GM21381 (cell line): ENCODE measurements around the gene HSD17B12.

Experiments used
- ATAC-seq: cut with Tn5 transposase; IDR thresholded peaks from one replicate; pipeline ENCODE4 v1.9.1; 2021; ENCODE audit warnings: mild to moderate bottlenecking, moderate library complexity; ENCODE audit not compliant: unreplicated experiment

The HSD17B12 gene

DNA sequence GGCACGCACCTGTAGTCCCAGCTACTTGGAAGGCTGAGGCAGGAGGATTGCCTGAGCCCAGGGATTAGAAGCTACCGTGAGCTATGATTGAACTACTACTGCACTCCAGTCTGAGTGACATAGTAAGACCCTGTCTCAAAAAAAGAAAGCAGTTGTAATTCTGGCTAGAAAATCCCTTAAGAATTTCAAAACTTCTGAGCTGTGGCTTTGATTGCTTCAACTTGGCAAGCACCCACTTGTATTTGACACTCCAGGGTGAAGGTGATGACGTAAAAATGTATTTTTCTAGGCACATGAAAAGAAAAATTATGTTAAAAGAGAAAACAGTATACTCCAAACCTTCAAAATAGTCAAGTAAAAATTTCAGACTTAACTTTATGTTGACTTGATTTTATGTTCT is 176.5 kb downstream of the HSD17B12 start:
- ATAC-seq: no peak

GRCh38 chr11:43861141-43861540 is 180.6 kb downstream of the HSD17B12 start:
- no peak for ATAC-seq

GRCh38 chr11:43866520-43866919 is 186.0 kb downstream of the HSD17B12 start:
- ATAC-seq: no peak

GRCh38 chr11:43866969-43867368 is 186.4 kb downstream of the HSD17B12 start:
- no peak for ATAC-seq

DNA sequence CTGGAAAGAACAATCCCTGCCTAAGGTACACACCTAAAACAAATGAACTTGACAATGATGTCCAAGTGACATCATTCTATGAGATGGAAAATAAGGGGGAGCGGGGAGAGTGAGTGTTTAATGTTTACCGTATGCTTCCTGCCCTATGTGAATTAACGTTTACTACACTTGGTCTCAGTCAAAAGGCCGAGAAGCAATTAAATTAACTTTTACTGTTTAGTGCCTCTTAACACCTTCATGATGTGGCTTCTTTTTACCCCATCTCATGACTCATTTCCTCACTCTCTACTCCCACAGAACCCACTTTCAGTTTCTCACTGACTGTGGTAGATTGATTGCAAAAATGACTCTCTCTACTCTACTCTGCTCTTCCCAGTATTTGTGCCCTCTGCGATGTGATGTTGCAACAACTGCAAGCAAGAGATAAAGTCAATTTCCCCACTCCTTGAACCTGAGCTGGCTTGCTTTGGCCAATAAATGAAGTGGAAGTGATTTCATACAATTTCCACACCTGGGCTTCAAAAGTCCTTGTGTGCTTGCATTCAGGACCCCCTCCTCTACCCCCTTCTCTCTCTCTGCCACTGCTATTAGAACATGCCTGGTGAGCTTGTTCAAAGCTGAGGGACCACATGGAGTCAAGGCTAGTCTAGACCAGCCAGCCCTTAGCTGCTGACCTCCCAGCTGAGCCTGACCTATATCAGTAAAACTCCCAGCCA is 188.5 kb downstream of the HSD17B12 start:
- peak; percentile 100 for ATAC-seq

DNA sequence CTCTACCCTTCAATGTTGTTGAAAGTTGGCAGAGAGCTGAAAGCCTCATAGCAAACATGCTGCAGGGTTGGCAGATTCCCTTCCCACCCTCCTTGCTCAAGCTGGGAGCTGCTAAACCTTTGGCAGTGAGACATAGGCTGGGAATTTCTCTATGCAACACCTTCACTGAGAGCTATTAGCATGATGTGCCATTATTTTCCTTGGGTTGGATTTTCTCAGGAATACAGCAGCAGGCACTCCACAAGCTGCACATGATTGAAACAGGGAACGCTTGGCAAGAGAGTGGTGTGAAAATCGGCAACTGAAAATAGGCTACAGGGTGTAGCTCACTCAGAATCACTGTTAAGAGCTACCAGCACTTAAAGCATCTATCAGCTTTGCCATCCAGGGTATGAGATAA is 190.5 kb downstream of the HSD17B12 start:
- no peak for ATAC-seq

DNA sequence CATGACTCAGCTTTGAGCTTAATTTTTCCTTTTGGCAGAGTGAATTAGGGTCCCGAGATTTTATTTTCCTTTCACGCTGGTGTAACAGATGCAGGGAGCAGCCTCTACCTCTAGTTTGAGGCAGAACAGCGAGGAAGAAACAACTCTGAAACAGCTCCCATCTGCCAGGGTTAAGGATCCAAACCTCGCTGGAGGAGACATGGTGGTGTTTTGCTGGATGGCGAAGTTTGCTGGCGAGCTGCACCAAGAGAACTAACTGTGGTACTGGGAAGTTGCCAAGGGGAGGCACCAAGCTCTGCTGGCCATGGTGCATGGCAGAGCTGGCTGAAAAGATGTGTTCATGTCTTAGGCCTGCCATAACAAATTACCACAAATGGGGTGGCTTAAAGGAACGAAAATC is 192.5 kb downstream of the HSD17B12 start:
- no peak for ATAC-seq

- ATAC-seq: no peak
Measured at GRCh38 chr11:43874078-43874477, 193.5 kb downstream of the HSD17B12 start.

GRCh38 chr11:43874738-43875137 is 194.2 kb downstream of the HSD17B12 start:
- ATAC-seq: peak; percentile 72

DNA sequence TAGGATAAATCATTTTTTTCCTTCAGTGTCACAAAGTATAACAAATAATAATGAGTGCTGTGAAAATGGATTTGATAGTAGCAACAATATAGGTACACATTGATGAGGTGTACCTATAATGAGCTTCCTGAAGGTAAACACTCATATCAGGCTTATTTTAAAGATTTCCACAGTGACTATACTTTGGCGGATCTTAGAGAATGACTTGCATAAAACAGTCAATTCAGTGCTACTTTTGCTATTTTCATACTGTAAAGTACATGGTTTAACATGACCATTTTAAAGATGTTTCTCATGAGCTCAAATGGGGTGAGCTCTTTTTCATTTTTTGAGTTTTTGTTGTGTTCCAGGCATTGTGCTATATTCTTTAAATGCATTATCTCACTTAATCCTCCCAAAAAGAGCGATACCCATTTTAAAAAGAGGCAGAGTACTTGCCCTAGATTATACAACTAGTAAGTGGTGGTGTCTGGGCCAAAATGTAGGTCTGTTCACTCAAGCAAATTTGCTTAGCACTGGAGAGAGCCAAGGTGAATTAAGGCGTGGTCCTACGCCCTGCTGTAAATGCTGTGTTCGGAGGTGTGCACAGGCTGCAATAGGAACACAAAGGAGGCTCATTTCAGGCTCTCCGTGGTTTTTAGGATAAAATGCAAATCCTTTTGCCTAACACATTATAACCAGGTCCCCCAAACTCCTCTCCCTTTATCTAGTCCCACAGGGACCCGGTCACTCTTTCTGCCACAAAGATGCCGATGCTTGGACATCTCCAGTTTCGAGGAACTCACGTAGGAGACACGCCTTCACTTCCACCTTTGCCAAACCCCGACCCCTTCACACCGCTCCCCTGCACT is 199.5 kb downstream of the HSD17B12 start:
- ATAC-seq: peak; percentile 9

GRCh38 chr11:43880640-43881159 is 200.2 kb downstream of the HSD17B12 start, which contains the start of gene ALKBH3:
TSS of gene ALKBH3 (plus strand) at chr11:43880831. CDS start at chr11:43882653, 1,822 bp downstream.
- peak; percentile 99 for ATAC-seq

GRCh38 chr11:43892851-43893250 is 212.3 kb downstream of the HSD17B12 start:
- ATAC-seq: no peak

GRCh38 chr11:43894546-43894945 is 214.0 kb downstream of the HSD17B12 start:
- ATAC-seq: no peak

- ATAC-seq: no peak
Measured at GRCh38 chr11:43895601-43896000, 215.1 kb downstream of the HSD17B12 start.

GRCh38 chr11:43898574-43898973 is 218.0 kb downstream of the HSD17B12 start:
- no peak for ATAC-seq

- no peak for ATAC-seq
Measured at GRCh38 chr11:43899094-43899493, 218.6 kb downstream of the HSD17B12 start.

- no peak for ATAC-seq
Measured at GRCh38 chr11:43901551-43901950, 221.0 kb downstream of the HSD17B12 start.

DNA sequence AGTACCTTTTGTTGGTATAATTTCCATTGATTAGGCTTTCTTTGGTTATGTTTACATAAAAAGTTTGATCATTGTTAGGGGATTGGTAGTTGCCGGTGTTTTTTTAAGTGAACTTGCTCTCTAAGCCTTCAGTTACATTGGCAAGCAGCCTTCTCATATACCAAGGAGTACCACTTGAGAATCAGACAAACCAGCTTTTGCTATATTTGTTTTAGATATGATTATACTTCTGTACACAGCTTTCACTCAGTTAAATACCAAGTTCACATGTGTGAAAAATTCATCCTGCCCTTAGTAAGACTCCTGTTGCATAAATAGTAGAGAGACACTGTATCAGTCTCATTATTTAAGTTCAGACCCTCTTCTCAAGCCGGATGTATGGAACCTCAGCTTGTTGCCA is 222.5 kb downstream of the HSD17B12 start:
- no peak for ATAC-seq

DNA sequence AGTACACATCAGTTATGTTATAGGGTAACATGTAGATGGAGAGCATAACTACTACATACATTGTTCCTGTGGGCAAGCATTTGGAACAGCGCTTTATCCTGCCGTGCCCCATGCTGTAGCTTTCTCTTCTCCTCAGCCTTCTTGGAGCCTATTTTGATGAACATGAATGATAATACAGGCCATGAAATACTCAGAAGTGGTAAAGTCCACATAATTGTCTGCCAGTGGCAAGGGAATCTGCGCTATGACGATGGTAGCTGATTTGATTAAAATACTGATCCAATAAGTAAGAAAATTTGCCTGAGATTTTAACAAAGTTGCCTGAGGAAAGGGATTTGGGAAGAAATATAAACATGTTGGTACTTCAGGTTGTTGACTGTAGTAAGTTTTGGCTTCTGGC is 223.4 kb downstream of the HSD17B12 start:
- ATAC-seq: no peak

GRCh38 chr11:43904742-43905535 is 224.4 kb downstream of the HSD17B12 start:
- ATAC-seq: no peak

DNA sequence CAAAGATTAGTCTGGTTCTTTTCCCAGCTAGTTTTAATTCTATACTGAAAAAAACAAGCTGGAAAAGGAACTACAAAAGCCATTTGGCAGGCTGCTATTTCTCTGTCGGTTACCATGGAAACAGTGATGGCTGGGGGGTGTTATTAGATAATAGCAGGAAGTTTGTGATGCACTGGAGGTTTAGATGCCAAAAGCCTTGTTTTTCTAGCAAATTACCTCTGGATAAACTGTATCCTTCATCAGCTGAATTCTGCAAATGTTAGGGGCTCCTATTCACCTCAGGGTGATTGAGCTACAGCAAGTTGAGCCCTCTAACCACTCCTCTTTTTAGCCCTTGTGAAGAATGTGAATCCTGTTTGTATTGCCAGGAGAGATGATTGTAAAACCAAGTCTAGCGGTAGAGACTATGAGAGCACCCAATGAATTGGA is 225.3 kb downstream of the HSD17B12 start:
- no peak for ATAC-seq
